GM12878 (cell line): ENCODE results near the gene NPHP3. TPM values are rescaled to one million over a fixed set of nuclear protein-coding genes. Genes with fewer than 3 reads are reported as not detected.

Source experiments
- ATAC-seq: fragments of 200-7000 bp; cut with Tn5 transposase; 3 replicates; pipeline ENCODE4 v1.9.1; 2020; ENCODE audit warnings: mild to moderate bottlenecking, moderate library complexity
- BruUV-seq: library from RNA; stranded (reverse); fragments of 400-500 nt; replicated peaks from 2 replicates; lab custom pipeline; 2021; lab: Mats Ljungman, UMichigan
- CTCF ChIA-PET: fragments of 300-600 bp; sonication (Branson Sonifier 250); formaldehyde crosslinking; extraction: SDS; loops from one replicate; lab custom pipeline; 2021; ENCODE audit warnings: inconsistent platforms; lab: Yijun Ruan, JAX
- POLR2A ChIA-PET: fragments of 350-600 bp; formaldehyde crosslinking; extraction: SDS; loops from one replicate; lab custom pipeline; 2021; ENCODE audit warnings: inconsistent platforms; lab: Charles Lee
- RAD21 ChIA-PET: fragments of 300-600 bp; sonication (Branson Sonifier 250); formaldehyde crosslinking; loops from one replicate; lab custom pipeline; 2023; ENCODE audit warnings: antibody characterized with exemption; ENCODE audit not compliant: unreplicated experiment; lab: Charles Lee
- SMC1A ChIA-PET: fragments of 300-600 bp; sonication (Branson Sonifier 250); formaldehyde crosslinking; loops from one replicate; lab custom pipeline; 2023; ENCODE audit not compliant: unreplicated experiment, uncharacterized antibody; lab: Charles Lee
- DNase-seq: peaks from one replicate; pipeline ENCODE4 v3.0.0-alpha.2; 2011; ENCODE audit warnings: low read depth, low spot score
- FAIRE-seq: peaks from 3 replicates; lab custom pipeline; 2011; peaks lifted over from hg19 to GRCh38; lab: Jason Lieb, UNC
- H2AFZ ChIP-seq: 2 replicates; pipeline ENCODE4 v1.6.0; 2011; ENCODE audit warnings: low read depth, low read length, control low read depth; ENCODE audit not compliant: control insufficient read depth
- H3K27ac ChIP-seq: 2 replicates; pipeline ENCODE4 v1.5.1; 2011; ENCODE audit warnings: control low read depth; ENCODE audit not compliant: control insufficient read depth, insufficient read depth
- H3K27me3 ChIP-seq, 2 experiments: replicated peaks in 1 of 2; 2 replicates each; pipeline versions ENCODE4 v1.6.0 to v1.6.1; 2011; ENCODE audit warnings: low read length in 1 of 2; ENCODE audit not compliant: control insufficient read depth in 2 of 2, insufficient read depth in 2 of 2
- H3K36me3 ChIP-seq, 2 experiments: 2 replicates each; pipeline ENCODE4 v1.5.1; 2011; ENCODE audit warnings: low read length in 1 of 2; ENCODE audit not compliant: control insufficient read depth in 2 of 2, insufficient read depth in 2 of 2
- H3K4me1 ChIP-seq: 2 replicates; pipeline ENCODE4 v1.6.1; 2011; ENCODE audit warnings: mild to moderate bottlenecking, low read length, moderate library complexity, mixed read lengths; ENCODE audit not compliant: control insufficient read depth, insufficient read depth
- H3K4me2 ChIP-seq: 2 replicates; pipeline ENCODE4 v1.6.0; 2011; ENCODE audit warnings: control low read depth; ENCODE audit not compliant: control insufficient read depth, insufficient read depth
- H3K4me3 ChIP-seq: fragments of 200-600 bp; sonication (generic); 2 replicates; pipeline ENCODE4 v1.5.1; 2016
- H3K79me2 ChIP-seq: 2 replicates; pipeline ENCODE4 v1.6.0; 2011; ENCODE audit warnings: low read length; ENCODE audit not compliant: control insufficient read depth, insufficient read depth
- H3K9ac ChIP-seq: 2 replicates; pipeline ENCODE4 v1.8.0; 2011; ENCODE audit warnings: low read length, control low read depth, mixed read lengths; ENCODE audit not compliant: control insufficient read depth, insufficient read depth
- H3K9me3 ChIP-seq: replicated peaks from 3 replicates; pipeline ENCODE4 v1.5.1; 2011; ENCODE audit warnings: mild to moderate bottlenecking, low read length; ENCODE audit not compliant: control insufficient read depth, insufficient read depth
- H4K20me1 ChIP-seq: 2 replicates; pipeline ENCODE4 v1.6.0; 2011; ENCODE audit not compliant: control insufficient read depth, insufficient read depth
- CHD4 ChIP-seq: fragments of 200-600 bp; sonication (generic); IDR thresholded peaks from 2 replicates; pipeline ENCODE4 v1.6.1; 2016; ENCODE audit warnings: mild to moderate bottlenecking
- CREB1 ChIP-seq: IDR thresholded peaks from 2 replicates; pipeline ENCODE4 v1.6.1; 2012; ENCODE audit warnings: low read depth, mild to moderate bottlenecking, inconsistent platforms
- E2F4 ChIP-seq: IDR thresholded peaks from 2 replicates; pipeline ENCODE4 v1.6.1; 2012; ENCODE audit warnings: low read depth, low read length, improper control_type of control experiment
- E2F8 ChIP-seq: fragments of 450-650 bp; IDR thresholded peaks from 2 replicates; pipeline ENCODE4 v1.6.1; 2018; ENCODE audit warnings: mild to moderate bottlenecking, low read depth, moderate library complexity; ENCODE audit not compliant: partially characterized antibody
- HSF1 ChIP-seq: fragments of 150-350 bp; IDR thresholded peaks from 2 replicates; pipeline ENCODE4 v1.6.1; 2014; ENCODE audit warnings: mild to moderate bottlenecking, low read depth, low read length
- NR2F1 ChIP-seq: fragments of 450-650 bp; conservative IDR thresholded peaks from 2 replicates; pipeline ENCODE4 v1.6.1; 2017; ENCODE audit warnings: mild to moderate bottlenecking
- SRF ChIP-seq, 2 experiments: IDR thresholded peaks; 2 replicates each; pipeline ENCODE4 v1.6.1; 2011; ENCODE audit warnings: low read depth in 2 of 2, low read length in 2 of 2, mild to moderate bottlenecking in 1 of 2, moderate library complexity in 1 of 2
- SUPT20H ChIP-seq: IDR thresholded peaks from 2 replicates; pipeline ENCODE4 v1.6.1; 2011; ENCODE audit warnings: low read depth, mild to moderate bottlenecking, low read length, moderate library complexity, borderline replicate concordance; ENCODE audit not compliant: control insufficient read depth
- TCF12 ChIP-seq: IDR thresholded peaks from 2 replicates; pipeline ENCODE4 v1.6.1; 2011; ENCODE audit warnings: low read depth, mild to moderate bottlenecking, low read length
- ZNF687 ChIP-seq: fragments of 450-650 bp; IDR thresholded peaks from 2 replicates; pipeline ENCODE4 v1.6.1; 2017; ENCODE audit warnings: mild to moderate bottlenecking, moderate library complexity
- in situ Hi-C: fragments of 300-500 bp; cut with MboI; formaldehyde crosslinking; loops from 9 replicates; pipeline ENCODE4 v1.14.3; 2018; ENCODE audit warnings: mixed read lengths
- intact Hi-C: fragments of 100-400 bp; cut with micrococcal nuclease; formaldehyde crosslinking; loops from one replicate; pipeline ENCODE4 v1.14.2; 2022; ENCODE audit not compliant: unreplicated experiment
- polyA plus RNA-seq, 11 experiments: library from polyadenylated mRNA; depleted of rRNA in 4 of 11; unstranded in 6 of 11; stranded (reverse) in 5 of 11; fragments of >200 nt; fragmentation: Nextera tagmentation in 4 of 11; fragmentation: Illumina TruSeq in 1 of 11; extraction: Ambion mirVana in 4 of 11; extraction: Trizol in 1 of 11; gene quantifications; 1 replicate in 1 of 11; 2 replicates in 10 of 11; pipeline versions ENCODE4 v1.2.1 to v1.2.3, GENCODE V29; 2011 to 2016; ENCODE audit warnings: inconsistent platforms in 2 of 11, missing spikeins in 2 of 11, low read depth in 1 of 11
- total RNA-seq, 4 experiments: library from RNA; depleted of rRNA in 3 of 4; stranded (reverse); fragments of >200 nt in 3 of 4; fragmentation: Illumina TruSeq in 1 of 4; extraction: Trizol in 1 of 4; gene quantifications; 2 replicates each; pipeline versions ENCODE4 v1.2.1 to v1.2.3, GENCODE V29; 2013 to 2021

NPHP3 gene
- total and polyA plus RNA-seq, 10 of the 15 experiments (the other 5 are each of a cell fraction or from before 2014, with no cell fraction given): 0.84 to 11.7 (median 2.9) TPM

GRCh38 chr3:132635052-132635451 is 87.2 kb downstream of the NPHP3 start:
- SMC1A ChIA-PET: interaction anchor here (1.6 to 9.1 kb wide), 3 partner anchors 86 to 99 kb away, joined by 5 to 100 read pairs (median 8); no protein-coding TSS in a partner anchor
- in situ Hi-C loops: no loop called here
- H3K79me2 ChIP-seq: no peaks in the 10 kb centered on the region
- H3K4me2 ChIP-seq: no peak overlapping the region
- intact Hi-C loops: no loop called here
- RAD21 ChIA-PET: interaction anchor here (0.9 kb wide), 1 partner anchor 92 kb away, joined by 3 read pairs; no protein-coding TSS in a partner anchor
- H2AFZ ChIP-seq: no peak overlapping the region
- H4K20me1 ChIP-seq: no peaks in the 10 kb centered on the region
- no peak for ATAC-seq
- no peak overlapping the region for H3K27ac ChIP-seq
- no peak overlapping the region for H3K9ac ChIP-seq
- H3K4me1 ChIP-seq: no peaks in the 10 kb centered on the region
- no peak overlapping the region for H3K4me3 ChIP-seq
- no peak for TF ChIP-seq CREB1
- no peak for TF ChIP-seq SUPT20H
- TF ChIP-seq TCF12: no peak
- no peak for TF ChIP-seq E2F4
- TF ChIP-seq HSF1: no peak
- no peak for TF ChIP-seq SRF (IDR thresholded peaks at IDR 0.05; ENCODE audit: low read depth in 2 of 2, low read length in 2 of 2)
- no peak for TF ChIP-seq ZNF687
- TF ChIP-seq NR2F1: no peak
- no peak for TF ChIP-seq CHD4
- no peak for TF ChIP-seq E2F8
- H3K9me3 ChIP-seq: no peaks in the 10 kb centered on the region
- no TSS peak for BruUV-seq
- DNase-seq: no peak
- POLR2A ChIA-PET: no interaction called here
- H3K36me3 ChIP-seq: peaks cover 0 to 2% of the 10 kb centered on the region in 2 experiments; a peak in 1 of 4 replicates
- FAIRE-seq: no peak
- H3K27me3 ChIP-seq: no peaks in the 10 kb centered on the region
- CTCF ChIA-PET: interaction anchor here (2.0 to 2.4 kb wide), 3 partner anchors 9 to 101 kb away, joined by 5 to 17 read pairs (median 7); no protein-coding TSS in a partner anchor
